Peyer's patch (tissue), 4 donors: Measurements from ENCODE around the gene PTPN23.

Source experiments
- CTCF ChIP-seq, 6 experiments: fragments of 450-650 bp in 4 of 6; fragments of 200-600 bp in 2 of 6; sonication (generic) in 1 of 6; IDR thresholded peaks; one replicate each; pipeline ENCODE4 v1.5.1; 2017 to 2019; ENCODE audit warnings: antibody characterized with exemption in 6 of 6, mild to moderate bottlenecking in 3 of 6, moderate library complexity in 1 of 6
- POLR2A ChIP-seq, 2 donors: fragments of 450-650 bp; IDR thresholded peaks; one replicate each; pipeline ENCODE4 v1.5.1; 2017; ENCODE audit warnings: antibody characterized with exemption in 2 of 2, mild to moderate bottlenecking in 2 of 2, moderate library complexity in 2 of 2

GRCh38 chr3:47394140-47394870 is 13.5 kb downstream of the PTPN23 start:
- no peak for TF ChIP-seq CTCF (IDR thresholded peaks at IDR 0.05)
- no peak for TF ChIP-seq POLR2A (IDR thresholded peaks at IDR 0.05)
